PC-9 (cell line): Measurements from ENCODE around the gene B4GALT1. TPM values are rescaled to one million over a fixed set of nuclear protein-coding genes. Genes with fewer than 3 reads are reported as not detected.

ENCODE experiments used
- BruUV-seq: library from RNA; stranded (reverse); fragments of 400-500 nt; replicated peaks from 2 replicates; lab custom pipeline; 2021; lab: Mats Ljungman, UMichigan
- CTCF ChIA-PET: fragments of 300-600 bp; sonication (Branson Sonifier 250); formaldehyde crosslinking; loops from one replicate; lab custom pipeline; 2022; ENCODE audit warnings: antibody characterized with exemption; lab: Charles Lee
- POLR2A ChIA-PET: fragments of 300-600 bp; sonication (Branson Sonifier 250); formaldehyde crosslinking; loops from one replicate; lab custom pipeline; 2022; ENCODE audit warnings: antibody characterized with exemption; ENCODE audit not compliant: unreplicated experiment; lab: Charles Lee
- DNase-seq, 2 experiments: peaks; one replicate each; pipeline versions ENCODE4 v3.0.0 to v3.0.0-alpha.2; 2015 to 2022; ENCODE audit warnings: mixed read lengths in 1 of 2
- H2AFZ ChIP-seq: fragments of 200-600 bp; sonication (generic); 2 replicates; pipeline ENCODE4 v1.8.1; 2017; ENCODE audit warnings: antibody characterized with exemption
- H3F3A ChIP-seq: fragments of 200-600 bp; sonication (generic); 2 replicates; pipeline ENCODE4 v1.8.1; 2017; ENCODE audit warnings: antibody characterized with exemption, mild to moderate bottlenecking, low read depth; ENCODE audit not compliant: insufficient read depth
- H3K27ac ChIP-seq: fragments of 200-600 bp; sonication (generic); 2 replicates; pipeline ENCODE4 v1.6.1; 2016; ENCODE audit warnings: mixed run types
- H3K27me3 ChIP-seq: fragments of 200-600 bp; sonication (generic); 2 replicates; pipeline ENCODE4 v1.6.1; 2016; ENCODE audit warnings: low read depth, mixed run types; ENCODE audit not compliant: insufficient read depth
- H3K36me3 ChIP-seq: fragments of 200-600 bp; sonication (generic); 2 replicates; pipeline ENCODE4 v1.6.1; 2016; ENCODE audit warnings: low read depth, mixed run types
- H3K4me1 ChIP-seq: fragments of 200-600 bp; sonication (generic); replicated peaks from 2 replicates; pipeline ENCODE4 v1.6.1; 2016; ENCODE audit warnings: mixed run types; ENCODE audit not compliant: insufficient read depth
- H3K4me2 ChIP-seq: fragments of 200-600 bp; sonication (generic); 2 replicates; pipeline ENCODE4 v1.6.1; 2017; ENCODE audit warnings: mixed run types
- H3K4me3 ChIP-seq: fragments of 200-600 bp; sonication (generic); 2 replicates; pipeline ENCODE4 v1.6.1; 2016; ENCODE audit warnings: mixed run types
- H3K79me2 ChIP-seq: fragments of 200-600 bp; sonication (generic); 2 replicates; pipeline ENCODE4 v1.6.1; 2017; ENCODE audit warnings: low read depth, mixed run types
- H3K9me2 ChIP-seq: fragments of 200-600 bp; sonication (generic); 2 replicates; pipeline ENCODE4 v1.8.1; 2017; ENCODE audit warnings: mild to moderate bottlenecking; ENCODE audit not compliant: insufficient read depth
- H3K9me3 ChIP-seq: fragments of 200-600 bp; sonication (generic); 2 replicates; pipeline ENCODE4 v1.8.1; 2016; ENCODE audit warnings: low read depth; ENCODE audit not compliant: insufficient read depth
- H4K20me1 ChIP-seq: fragments of 200-600 bp; sonication (generic); 2 replicates; pipeline ENCODE4 v1.8.1; 2017; ENCODE audit not compliant: insufficient read depth
- EZH2 ChIP-seq: fragments of 200-600 bp; sonication (generic); IDR thresholded peaks from 2 replicates; pipeline ENCODE4 v1.8.0; 2017; ENCODE audit warnings: antibody characterized with exemption, low read depth
- intact Hi-C: fragments of 100-400 bp; cut with micrococcal nuclease; formaldehyde crosslinking; loops from one replicate; pipeline ENCODE4 v1.10.0; 2022; ENCODE audit not compliant: unreplicated experiment
- total RNA-seq: library from RNA; stranded (reverse); gene quantifications from 2 replicates; pipeline ENCODE4 v1.2.3, GENCODE V29; 2021
- TF ChIP-seq, protein P1 (sequence below): fragments of 200-600 bp; sonication (generic); conservative IDR thresholded peaks from 2 replicates; pipeline ENCODE4 v1.6.1; 2017; ENCODE audit warnings: mixed run types, antibody characterized with exemption, mild to moderate bottlenecking, moderate library complexity

The B4GALT1 gene
- total RNA-seq, 1 experiment from 2014 or later, result 87.2 TPM

GRCh38 chr9:33196736-33197135 is 29.6 kb upstream of the B4GALT1 start:
- H3K27me3 ChIP-seq, result no peaks in the 10 kb centered on the region
- no peaks in the 10 kb centered on the region for H3K9me3 ChIP-seq
- intact Hi-C loops, result no loop called here
- no peak overlapping the region for H3K4me3 ChIP-seq
- no peaks in the 10 kb centered on the region for H3F3A ChIP-seq
- TF ChIP-seq, protein P1, sequence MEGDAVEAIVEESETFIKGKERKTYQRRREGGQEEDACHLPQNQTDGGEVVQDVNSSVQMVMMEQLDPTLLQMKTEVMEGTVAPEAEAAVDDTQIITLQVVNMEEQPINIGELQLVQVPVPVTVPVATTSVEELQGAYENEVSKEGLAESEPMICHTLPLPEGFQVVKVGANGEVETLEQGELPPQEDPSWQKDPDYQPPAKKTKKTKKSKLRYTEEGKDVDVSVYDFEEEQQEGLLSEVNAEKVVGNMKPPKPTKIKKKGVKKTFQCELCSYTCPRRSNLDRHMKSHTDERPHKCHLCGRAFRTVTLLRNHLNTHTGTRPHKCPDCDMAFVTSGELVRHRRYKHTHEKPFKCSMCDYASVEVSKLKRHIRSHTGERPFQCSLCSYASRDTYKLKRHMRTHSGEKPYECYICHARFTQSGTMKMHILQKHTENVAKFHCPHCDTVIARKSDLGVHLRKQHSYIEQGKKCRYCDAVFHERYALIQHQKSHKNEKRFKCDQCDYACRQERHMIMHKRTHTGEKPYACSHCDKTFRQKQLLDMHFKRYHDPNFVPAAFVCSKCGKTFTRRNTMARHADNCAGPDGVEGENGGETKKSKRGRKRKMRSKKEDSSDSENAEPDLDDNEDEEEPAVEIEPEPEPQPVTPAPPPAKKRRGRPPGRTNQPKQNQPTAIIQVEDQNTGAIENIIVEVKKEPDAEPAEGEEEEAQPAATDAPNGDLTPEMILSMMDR, result no peak
- TF ChIP-seq EZH2, result no peak
- H3K27ac ChIP-seq, result no peak overlapping the region
- no peaks in the 10 kb centered on the region for H3K36me3 ChIP-seq
- H4K20me1 ChIP-seq, result no peaks in the 10 kb centered on the region
- ChIA-PET POLR2A (no interaction called here), CTCF (interaction anchor here (0.8 kb wide), 1 partner anchor 9 kb away, joined by 3 read pairs; no protein-coding TSS in a partner anchor)
- no peak overlapping the region for H2AFZ ChIP-seq
- BruUV-seq, result no TSS peak
- no peaks in the 10 kb centered on the region for H3K4me1 ChIP-seq
- DNase-seq, result no peak
- no peaks in the 10 kb centered on the region for H3K9me2 ChIP-seq
- H3K4me2 ChIP-seq, result no peak overlapping the region
- H3K79me2 ChIP-seq, result no peaks in the 10 kb centered on the region

- Histone ChIP-seq H4K20me1 (no peaks in the 10 kb centered on the region), H3K9me3 (no peaks in the 10 kb centered on the region), H3K27me3 (no peaks in the 10 kb centered on the region), H2AFZ (no peak overlapping the region), H3K27ac (no peak overlapping the region), H3K4me1 (no peaks in the 10 kb centered on the region), H3F3A (no peaks in the 10 kb centered on the region), H3K9me2 (no peaks in the 10 kb centered on the region), H3K4me3 (no peak overlapping the region), H3K4me2 (no peak overlapping the region), H3K79me2 (no peaks in the 10 kb centered on the region), H3K36me3 (no peaks in the 10 kb centered on the region)
- intact Hi-C loops, result no loop called here
- TF ChIP-seq, protein P1, result no peak
- no peak for TF ChIP-seq EZH2
- DNase-seq, result peak in 1 of 2 experiments; percentile 53
- ChIA-PET POLR2A (no interaction called here), CTCF (no interaction called here)
- BruUV-seq, result no TSS peak
These were observed 26.7 kb upstream of the B4GALT1 start for GRCh38 chr9:33193818-33194217.

- BruUV-seq, result no TSS peak
These were observed 25.5 kb upstream of the B4GALT1 start for GRCh38 chr9:33192493-33193255.

More at GRCh38 chr9:33192493-33193255, 25.5 kb upstream of the B4GALT1 start:
- Histone ChIP-seq H3K79me2 (no peaks in the 10 kb centered on the region), H3K27ac (no peak overlapping the region), H3K9me3 (no peaks in the 10 kb centered on the region), H3K4me2 (no peak overlapping the region), H3K4me3 (no peak overlapping the region), H3K27me3 (no peaks in the 10 kb centered on the region), H3F3A (no peaks in the 10 kb centered on the region), H4K20me1 (no peaks in the 10 kb centered on the region), H3K36me3 (no peaks in the 10 kb centered on the region), H2AFZ (no peak overlapping the region), H3K9me2 (no peaks in the 10 kb centered on the region), H3K4me1 (no peaks in the 10 kb centered on the region)
- DNase-seq, result no peak
- intact Hi-C loops, result no loop called here
- TF ChIP-seq, protein P1, result no peak
- no peak for TF ChIP-seq EZH2
- ChIA-PET POLR2A (no interaction called here), CTCF (interaction anchor here (0.7 kb wide), 1 partner anchor 719 kb away, joined by 4 read pairs; no protein-coding TSS in a partner anchor)
